Stimulated activated CD4-positive, alpha-beta T cell treated with anti-CD3 and anti-CD28 coated beads, TNF-alpha, amount 100 ng/mL, for 4 hours (primary cell): ENCODE results near the gene CEP68.
"Not testable (repeated sequence)": the region's sequence is repeated elsewhere in the genome, so short reads cannot be mapped to it uniquely, and the experiment has no call there.

Source experiments
- DNase-seq, 3 experiments: peaks; one replicate each; pipeline ENCODE4 v3.0.0-alpha.2; 2020; ENCODE audit warnings: low read depth in 3 of 3

CEP68 gene

DNA sequence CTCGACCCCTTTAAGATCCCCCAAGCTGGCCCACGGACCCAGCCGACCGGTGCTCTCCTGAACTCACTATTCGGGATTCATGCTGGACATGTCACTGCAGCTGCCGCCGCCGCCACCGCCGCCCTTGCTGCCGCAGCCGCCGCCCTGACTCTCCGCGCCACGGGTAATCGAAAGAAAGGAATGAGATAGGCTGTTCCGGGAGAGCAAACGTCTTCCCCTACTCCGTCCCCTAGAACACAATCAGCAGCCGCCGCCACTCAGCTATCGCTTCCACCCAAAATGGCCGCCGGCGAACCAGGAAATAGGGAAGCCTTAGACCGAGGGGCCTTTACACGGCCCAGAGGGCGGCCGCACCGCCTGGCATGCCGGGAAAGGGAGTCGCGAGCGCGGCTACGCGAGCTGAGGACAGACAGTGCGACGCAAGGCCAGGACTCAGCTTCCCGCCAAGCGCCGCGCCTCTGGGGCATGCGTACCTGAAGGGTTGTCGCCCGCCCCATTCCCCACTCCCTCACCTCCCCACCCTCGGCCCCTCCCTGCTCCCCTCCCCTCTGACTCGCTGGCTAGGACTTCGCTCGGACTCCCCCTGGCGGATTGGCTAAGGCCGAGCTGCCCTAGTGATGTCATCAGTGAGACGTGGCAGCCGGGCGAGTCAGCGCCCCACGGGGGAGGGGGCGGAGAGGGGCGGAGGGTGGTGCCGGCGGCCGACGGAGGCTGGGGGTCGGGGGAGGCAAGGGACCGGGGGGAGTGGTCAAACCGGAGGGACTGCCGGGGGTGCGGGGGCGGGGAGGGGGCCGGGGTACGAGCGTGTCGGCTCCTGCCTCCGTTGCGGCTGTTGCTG lies 73.8 kb downstream of the CEP68 start, which contains the start of gene RAB1A:
Gene RAB1A (minus strand): TSS at position 281 of the 838 bp plus-strand sequence. CDS start 191 bp downstream, at position 90.
- DNase-seq = peak; percentile 97 to 99 (median 98)

DNA sequence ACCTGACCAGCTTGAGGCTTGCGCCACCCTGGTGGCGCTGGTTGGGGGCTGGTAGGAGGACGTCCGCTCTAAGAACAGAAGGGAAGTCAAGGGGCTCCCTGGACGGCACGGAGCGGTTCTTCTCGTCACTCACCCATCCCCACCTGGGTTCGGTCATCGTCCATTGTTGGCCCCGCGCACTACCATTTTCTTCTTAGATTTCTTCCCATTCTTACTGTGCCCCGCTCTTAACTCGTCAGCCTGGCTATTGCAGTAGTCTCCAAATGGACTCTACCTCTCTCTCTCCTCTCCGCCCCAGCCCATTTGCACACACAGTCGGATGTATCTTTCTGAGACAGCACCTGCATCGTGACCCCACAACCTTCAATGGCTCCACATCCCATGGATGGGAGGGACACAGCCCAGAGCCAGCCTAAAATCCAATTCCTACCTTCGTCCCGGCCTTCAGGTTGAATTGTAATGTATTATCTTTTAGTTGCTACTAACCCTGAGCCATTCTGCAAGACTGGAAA lies 74.5 kb downstream of the CEP68 start:
- no peak for DNase-seq

DNA sequence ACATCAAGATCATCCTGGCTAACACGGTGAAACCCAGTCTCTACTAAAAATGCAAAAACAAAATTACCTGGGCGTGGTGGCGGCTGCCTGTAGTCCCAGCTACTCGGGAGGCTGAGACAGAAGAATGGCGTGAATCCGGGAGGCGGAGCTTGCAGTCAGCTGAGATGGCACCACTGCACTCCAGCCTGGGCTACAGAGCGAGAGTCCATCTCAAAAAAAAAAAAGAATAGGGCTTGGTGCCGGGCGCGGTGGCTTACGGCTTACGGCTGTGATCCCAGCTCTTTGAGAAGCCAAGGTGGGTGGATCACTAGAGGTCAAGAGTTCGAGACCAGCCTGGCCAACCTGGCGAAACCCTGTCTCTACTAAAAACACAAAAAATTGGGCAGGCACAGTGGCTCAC lies 76.7 kb downstream of the CEP68 start:
- DNase-seq = not testable (repeated sequence)

DNA sequence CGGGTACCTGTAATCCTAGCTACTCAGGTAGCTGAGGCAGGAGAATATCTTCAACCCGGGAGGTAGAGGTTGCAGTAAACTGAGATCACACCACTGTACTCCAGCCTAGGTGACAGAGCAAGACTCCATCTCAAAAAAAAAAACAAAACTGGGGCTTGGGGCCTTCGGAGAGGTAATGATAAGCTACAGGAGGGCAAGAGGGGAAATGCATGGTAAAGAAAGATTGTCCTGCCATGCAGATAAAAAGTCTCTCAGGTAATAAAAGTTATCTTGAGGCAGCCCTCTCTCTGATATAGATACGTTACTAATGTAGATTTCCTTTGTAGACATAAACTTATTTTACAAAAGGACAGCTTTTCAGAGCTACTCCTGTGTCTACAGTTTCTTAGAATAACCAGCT lies 77.4 kb downstream of the CEP68 start:
- DNase-seq = no peak

DNA sequence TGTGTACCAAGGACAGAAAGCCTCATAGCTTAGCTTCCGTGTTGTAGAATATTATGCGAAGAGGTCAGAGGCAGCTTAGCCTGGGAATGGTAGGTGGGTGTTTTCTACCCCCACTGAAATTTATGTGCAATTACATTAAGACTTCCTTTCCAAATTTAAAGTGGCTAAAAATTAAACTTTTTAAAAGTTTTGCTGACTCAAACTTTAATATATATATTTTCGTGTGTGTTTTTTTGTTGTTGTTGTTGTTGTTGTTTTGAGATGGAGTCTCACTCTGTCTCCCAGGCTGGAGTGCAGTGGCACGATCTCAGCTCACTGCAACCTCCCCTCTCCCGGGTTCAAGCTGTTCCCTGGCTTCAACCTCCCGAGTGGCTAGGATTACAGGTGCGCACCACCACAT lies 77.9 kb downstream of the CEP68 start:
- DNase-seq = no peak

DNA sequence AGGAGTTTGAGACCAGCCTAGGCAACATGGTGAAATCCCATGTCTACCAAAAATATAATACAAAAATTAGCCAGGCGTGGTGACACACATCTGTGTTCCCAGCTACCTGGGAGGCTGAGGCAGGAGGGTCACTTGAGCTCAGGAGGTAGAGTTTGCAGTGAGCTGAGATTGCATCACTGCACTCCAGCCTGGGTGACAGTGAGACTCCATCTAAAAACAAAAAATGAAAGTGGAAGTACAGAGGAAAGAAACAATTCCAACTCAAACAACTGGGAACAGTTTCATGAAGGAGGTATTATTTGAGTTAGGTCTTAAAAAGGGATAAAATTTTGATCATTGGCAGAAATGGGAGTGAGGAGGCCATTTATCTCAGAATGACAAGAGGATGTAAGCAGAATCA lies 80.0 kb downstream of the CEP68 start:
- no peak for DNase-seq
